Stomach smooth muscle (tissue), 2 donors: Measurements from ENCODE around the gene IL12RB2.

Experiments
- H3K27ac ChIP-seq: one replicate; pipeline ENCODE4 v1.7.0; 2013; ENCODE audit warnings: mild to moderate bottlenecking, low read length, inconsistent platforms
- H3K27me3 ChIP-seq, 2 donors: one replicate each; pipeline ENCODE4 v1.7.0; 2013; ENCODE audit warnings: low read length in 2 of 2; ENCODE audit not compliant: insufficient read depth in 2 of 2, control insufficient read depth in 1 of 2
- H3K36me3 ChIP-seq, 2 donors: one replicate each; pipeline ENCODE4 v1.7.0; 2013; ENCODE audit warnings: low read length in 2 of 2; ENCODE audit not compliant: control insufficient read depth in 2 of 2, insufficient read depth in 2 of 2
- H3K4me1 ChIP-seq: one replicate; pipeline ENCODE4 v1.7.0; 2013; ENCODE audit warnings: low read length; ENCODE audit not compliant: control insufficient read depth, insufficient read depth
- H3K4me3 ChIP-seq, 2 donors: one replicate each; pipeline ENCODE4 v1.7.0; 2013; ENCODE audit warnings: low read length in 2 of 2
- H3K9ac ChIP-seq, 2 donors: one replicate each; pipeline ENCODE4 v1.7.0; 2013; ENCODE audit warnings: low read length in 2 of 2, mild to moderate bottlenecking in 1 of 2
- H3K9me3 ChIP-seq, 2 donors: one replicate each; pipeline ENCODE4 v1.7.0; 2013; ENCODE audit warnings: low read length in 2 of 2; ENCODE audit not compliant: control insufficient read depth in 2 of 2
- donor health status: healthy.
- donor health status: Pancreatic carcinoma.

IL12RB2 gene

GRCh38 chr1:67307251-67308060 lies at the start of gene IL12RB2:
Gene IL12RB2, plus strand, starts transcription at chr1:67307873. Its CDS starts 12,496 bp downstream, at chr1:67320369.
- Histone ChIP-seq H3K36me3 (no peaks in the 10 kb centered on the region), H3K9me3 (no peaks in the 10 kb centered on the region), H3K27ac (no peak within 1 kb of the TSS), H3K27me3 (peaks cover 4 to 15% of the 10 kb centered on the region in 2 donors), H3K9ac (no peak within 1 kb of the TSS), H3K4me3 (peak within 1 kb of the TSS; percentile 50 to 57), H3K4me1 (peaks cover 2% of the 10 kb centered on the region)

- Histone ChIP-seq H3K4me1 (no peaks in the 10 kb centered on the region), H3K9ac (no peak overlapping the region), H3K9me3 (no peaks in the 10 kb centered on the region), H3K4me3 (no peak overlapping the region), H3K36me3 (no peaks in the 10 kb centered on the region), H3K27me3 (no peaks in the 10 kb centered on the region), H3K27ac (no peak overlapping the region)
These were observed 46.0 kb upstream of the IL12RB2 start for GRCh38 chr1:67261680-67262079.

- Histone ChIP-seq H3K9ac (no peak overlapping the region), H3K27me3 (no peaks in the 10 kb centered on the region), H3K4me3 (no peak overlapping the region), H3K9me3 (no peaks in the 10 kb centered on the region), H3K4me1 (no peaks in the 10 kb centered on the region), H3K27ac (no peak overlapping the region), H3K36me3 (no peaks in the 10 kb centered on the region)
These were observed 44.9 kb upstream of the IL12RB2 start for GRCh38 chr1:67262735-67263134.

GRCh38 chr1:67264152-67264551 lies 43.5 kb upstream of the IL12RB2 start:
- Histone ChIP-seq H3K27ac (no peak overlapping the region), H3K9me3 (no peaks in the 10 kb centered on the region), H3K4me1 (no peaks in the 10 kb centered on the region), H3K36me3 (no peaks in the 10 kb centered on the region), H3K4me3 (no peak overlapping the region), H3K9ac (no peak overlapping the region), H3K27me3 (no peaks in the 10 kb centered on the region)

- Histone ChIP-seq H3K4me1 (no peaks in the 10 kb centered on the region), H3K27ac (no peak overlapping the region), H3K36me3 (no peaks in the 10 kb centered on the region), H3K9me3 (no peaks in the 10 kb centered on the region), H3K9ac (no peak overlapping the region), H3K4me3 (no peak overlapping the region), H3K27me3 (no peaks in the 10 kb centered on the region)
These were observed 42.8 kb upstream of the IL12RB2 start for GRCh38 chr1:67264899-67265298.

- Histone ChIP-seq H3K27ac (no peak overlapping the region), H3K9ac (no peak overlapping the region), H3K9me3 (peaks cover 0 to 2% of the 10 kb centered on the region in 2 donors), H3K36me3 (no peaks in the 10 kb centered on the region), H3K4me1 (no peaks in the 10 kb centered on the region), H3K27me3 (no peaks in the 10 kb centered on the region), H3K4me3 (no peak overlapping the region)
These were observed 38.6 kb upstream of the IL12RB2 start for GRCh38 chr1:67269061-67269460.

- H3K9me3 ChIP-seq, result peaks cover 0 to 2% of the 10 kb centered on the region in 2 donors
- H3K4me1 ChIP-seq, result no peaks in the 10 kb centered on the region
- no peak overlapping the region for H3K9ac ChIP-seq
- H3K4me3 ChIP-seq, result no peak overlapping the region
- H3K27me3 ChIP-seq, result no peaks in the 10 kb centered on the region
- no peak overlapping the region for H3K27ac ChIP-seq
- no peaks in the 10 kb centered on the region for H3K36me3 ChIP-seq
These were observed 37.1 kb upstream of the IL12RB2 start for GRCh38 chr1:67270541-67270940.

- Histone ChIP-seq H3K36me3 (no peaks in the 10 kb centered on the region), H3K27me3 (no peaks in the 10 kb centered on the region), H3K4me1 (no peaks in the 10 kb centered on the region), H3K4me3 (no peak overlapping the region), H3K9me3 (peaks cover 0 to 2% of the 10 kb centered on the region in 2 donors), H3K27ac (no peak overlapping the region), H3K9ac (no peak overlapping the region)
These were observed 34.1 kb upstream of the IL12RB2 start for GRCh38 chr1:67273591-67273990.

GRCh38 chr1:67274623-67275325 lies 32.9 kb upstream of the IL12RB2 start:
- Histone ChIP-seq H3K36me3 (no peaks in the 10 kb centered on the region), H3K9ac (no peak overlapping the region)

GRCh38 chr1:67280696-67281095 lies 27.0 kb upstream of the IL12RB2 start:
- no peaks in the 10 kb centered on the region for H3K9me3 ChIP-seq
- no peak overlapping the region for H3K27ac ChIP-seq

More at GRCh38 chr1:67274623-67275325, 32.9 kb upstream of the IL12RB2 start:
- no peak overlapping the region for H3K27ac ChIP-seq
- no peak overlapping the region for H3K4me3 ChIP-seq
- H3K4me1 ChIP-seq, result no peaks in the 10 kb centered on the region
- peaks cover 0 to 2% of the 10 kb centered on the region in 2 donors for H3K9me3 ChIP-seq
- no peaks in the 10 kb centered on the region for H3K27me3 ChIP-seq

GRCh38 chr1:67281244-67281643 lies 26.4 kb upstream of the IL12RB2 start:
- H3K9ac ChIP-seq, result no peak overlapping the region
- H3K9me3 ChIP-seq, result no peaks in the 10 kb centered on the region
- H3K27ac ChIP-seq, result no peak overlapping the region
- no peak overlapping the region for H3K4me3 ChIP-seq
- H3K36me3 ChIP-seq, result no peaks in the 10 kb centered on the region
- H3K27me3 ChIP-seq, result no peaks in the 10 kb centered on the region
- no peaks in the 10 kb centered on the region for H3K4me1 ChIP-seq

More at GRCh38 chr1:67280696-67281095, 27.0 kb upstream of the IL12RB2 start:
- Histone ChIP-seq H3K9ac (no peak overlapping the region), H3K4me3 (no peak overlapping the region), H3K4me1 (no peaks in the 10 kb centered on the region), H3K27me3 (no peaks in the 10 kb centered on the region), H3K36me3 (no peaks in the 10 kb centered on the region)
